H1 (cell line): Measurements from ENCODE around the gene MRPS25. TPM values are rescaled to one million over a fixed set of nuclear protein-coding genes. Genes with fewer than 3 reads are reported as not detected.

ENCODE experiments used
- CTCF ChIA-PET: fragments of 300-600 bp; sonication (Branson Sonifier 250); formaldehyde crosslinking; loops from one replicate; lab custom pipeline; 2021; ENCODE audit not compliant: partially characterized antibody; lab: Charles Lee
- POLR2A ChIA-PET: fragments of 300-600 bp; sonication (Branson Sonifier 250); formaldehyde crosslinking; loops from one replicate; lab custom pipeline; 2021; ENCODE audit warnings: inconsistent platforms; ENCODE audit not compliant: partially characterized antibody; lab: Charles Lee
- DNase-seq, 2 experiments: peaks; one replicate each; pipeline versions ENCODE4 v3.0.0 to v3.0.0-alpha.2; 2010 to 2022; ENCODE audit warnings: low spot score in 2 of 2, low read depth in 1 of 2, mixed read lengths in 1 of 2
- FAIRE-seq: peaks from 2 replicates; lab custom pipeline; 2011; peaks lifted over from hg19 to GRCh38; lab: Jason Lieb, UNC
- H2AFZ ChIP-seq: 2 replicates; pipeline ENCODE4 v1.8.1; 2012; ENCODE audit warnings: low read length, inconsistent platforms
- H2AK5ac ChIP-seq: 2 replicates; pipeline ENCODE4 v1.6.1; 2013; ENCODE audit warnings: low read depth, low read length
- H2BK120ac ChIP-seq: replicated peaks from 2 replicates; pipeline ENCODE3; 2013; ENCODE audit warnings: low read depth, low read length, inconsistent platforms
- H2BK12ac ChIP-seq: 2 replicates; pipeline ENCODE4 v1.6.1; 2013; ENCODE audit warnings: low read depth, low read length
- H2BK15ac ChIP-seq: 2 replicates; pipeline ENCODE4 v1.6.1; 2013; ENCODE audit warnings: low read length
- H2BK20ac ChIP-seq: 2 replicates; pipeline ENCODE4 v1.6.1; 2013; ENCODE audit warnings: low read length
- H2BK5ac ChIP-seq: 2 replicates; pipeline ENCODE4 v1.6.1; 2013; ENCODE audit warnings: low read depth, low read length
- H3K14ac ChIP-seq: 2 replicates; pipeline ENCODE4 v1.6.1; 2013; ENCODE audit warnings: inconsistent platforms; ENCODE audit not compliant: insufficient read length
- H3K18ac ChIP-seq: 2 replicates; pipeline ENCODE4 v1.6.1; 2013; ENCODE audit warnings: low read length; ENCODE audit errors: extremely low read depth
- H3K23ac ChIP-seq: 2 replicates; pipeline ENCODE4 v1.6.1; 2013; ENCODE audit warnings: inconsistent platforms; ENCODE audit not compliant: insufficient read length
- H3K23me2 ChIP-seq: 2 replicates; pipeline ENCODE4 v1.6.1; 2013; ENCODE audit warnings: low read depth, low read length
- H3K27ac ChIP-seq: 2 replicates; pipeline ENCODE4 v1.6.1; 2011; ENCODE audit warnings: low read depth, low read length, inconsistent platforms
- H3K27me3 ChIP-seq, 4 experiments: replicated peaks in 1 of 4; 1 replicate in 1 of 4; 2 replicates in 3 of 4; pipeline versions ENCODE4 v1.6.1 to v1.8.1; 2011 to 2013; ENCODE audit warnings: low read length in 3 of 4, mild to moderate bottlenecking in 3 of 4, inconsistent platforms in 2 of 4, mixed read lengths in 2 of 4, moderate library complexity in 1 of 4; ENCODE audit not compliant: control insufficient read depth in 3 of 4, insufficient read depth in 3 of 4; ENCODE audit errors: extremely low read depth in 1 of 4
- H3K36me3 ChIP-seq, 4 experiments: 2 replicates each; pipeline versions ENCODE4 v1.6.1 to v1.8.1; 2011 to 2013; ENCODE audit warnings: mild to moderate bottlenecking in 4 of 4, low read length in 3 of 4, moderate library complexity in 2 of 4, control low read depth in 1 of 4, inconsistent platforms in 1 of 4; ENCODE audit not compliant: insufficient read depth in 4 of 4, control insufficient read depth in 2 of 4
- H3K4ac ChIP-seq: replicated peaks from 2 replicates; pipeline ENCODE3; 2013; ENCODE audit warnings: low read length, low read depth, mixed read lengths, inconsistent platforms; ENCODE audit not compliant: insufficient read length
- H3K4me1 ChIP-seq, 4 experiments: replicated peaks in 1 of 4; 1 replicate in 1 of 4; 2 replicates in 3 of 4; pipeline versions ENCODE4 v1.6.1 to v1.8.1; 2011 to 2013; ENCODE audit warnings: low read length in 3 of 4, inconsistent platforms in 2 of 4, mixed read lengths in 1 of 4; ENCODE audit not compliant: insufficient read depth in 4 of 4, control insufficient read depth in 3 of 4
- H3K4me2 ChIP-seq, 2 experiments: 2 replicates each; pipeline versions ENCODE4 v1.6.1 to v1.8.1; 2011 to 2013; ENCODE audit warnings: low read depth in 2 of 2, low read length in 2 of 2, control low read depth in 1 of 2, inconsistent platforms in 1 of 2, mild to moderate bottlenecking in 1 of 2; ENCODE audit not compliant: insufficient read depth in 1 of 2
- H3K4me3 ChIP-seq, 4 experiments: fragments of 200-600, 300-600 bp in 1 of 4; sonication (generic), shearing (Covaris generic), sonication (Bioruptor Twin) in 1 of 4; 2 replicates each; pipeline versions ENCODE4 v1.5.1 to v1.8.1; 2011 to 2016; ENCODE audit warnings: low read length in 4 of 4, low read depth in 3 of 4, control low read depth in 2 of 4, inconsistent platforms in 2 of 4, mild to moderate bottlenecking in 2 of 4, mixed read lengths in 1 of 4, moderate library complexity in 1 of 4; ENCODE audit not compliant: insufficient read depth in 2 of 4; ENCODE audit errors: extremely low read depth in 1 of 4
- H3K56ac ChIP-seq: replicated peaks from 2 replicates; pipeline ENCODE3; 2013; ENCODE audit warnings: low read depth, mild to moderate bottlenecking, mixed read lengths, low read length, inconsistent platforms; ENCODE audit not compliant: insufficient read length
- H3K79me1 ChIP-seq: 2 replicates; pipeline ENCODE4 v1.6.1; 2013; ENCODE audit warnings: low read depth, low read length, control low read depth
- H3K79me2 ChIP-seq, 2 experiments: 2 replicates each; pipeline versions ENCODE4 v1.6.1 to v1.8.1; 2012 to 2013; ENCODE audit warnings: low read length in 2 of 2, mild to moderate bottlenecking in 2 of 2, inconsistent platforms in 1 of 2; ENCODE audit not compliant: insufficient read depth in 2 of 2, control insufficient read depth in 1 of 2
- H3K9ac ChIP-seq, 4 experiments: replicated peaks in 1 of 4; 1 replicate in 1 of 4; 2 replicates in 3 of 4; pipeline versions ENCODE4 v1.6.1 to v1.8.1; 2011 to 2013; ENCODE audit warnings: low read depth in 3 of 4, low read length in 3 of 4, control low read depth in 2 of 4, mild to moderate bottlenecking in 2 of 4, moderate library complexity in 2 of 4, inconsistent platforms in 1 of 4; ENCODE audit errors: extremely low read depth in 1 of 4
- H3K9me3 ChIP-seq, 2 experiments: 2 replicates each; pipeline versions ENCODE4 v1.6.1 to v1.8.1; 2012 to 2013; ENCODE audit warnings: mild to moderate bottlenecking in 2 of 2, moderate library complexity in 2 of 2, control low read depth in 1 of 2, inconsistent platforms in 1 of 2, low read depth in 1 of 2, low read length in 1 of 2, mixed read lengths in 1 of 2; ENCODE audit not compliant: insufficient read depth in 2 of 2
- H4K20me1 ChIP-seq, 2 experiments: replicated peaks in 1 of 2; 2 replicates each; pipeline versions ENCODE3 to v1.8.1; 2011 to 2013; ENCODE audit warnings: inconsistent platforms in 2 of 2, low read length in 2 of 2, mild to moderate bottlenecking in 1 of 2; ENCODE audit not compliant: insufficient read depth in 2 of 2, control insufficient read depth in 1 of 2
- H4K5ac ChIP-seq: 2 replicates; pipeline ENCODE4 v1.6.1; 2013; ENCODE audit warnings: low read length, low read depth, mixed read lengths, inconsistent platforms; ENCODE audit not compliant: insufficient read length
- H4K8ac ChIP-seq: 2 replicates; pipeline ENCODE4 v1.8.0; 2013; ENCODE audit warnings: mild to moderate bottlenecking, moderate library complexity, low read length, inconsistent platforms; ENCODE audit not compliant: insufficient read depth; ENCODE audit errors: extremely low read depth
- H4K91ac ChIP-seq: replicated peaks from 2 replicates; pipeline ENCODE3; 2013; ENCODE audit warnings: low read length, mixed read lengths, inconsistent platforms; ENCODE audit not compliant: insufficient read length
- CBX8 ChIP-seq: fragments of 300-800, 300-1000 bp; sonication (generic); IDR thresholded peaks from 2 replicates; pipeline ENCODE4 v1.7.1; 2016; ENCODE audit warnings: low read depth, low read length, borderline replicate concordance
- POLR2AphosphoS5 ChIP-seq: IDR thresholded peaks from 2 replicates; pipeline ENCODE4 v1.6.1; 2011; ENCODE audit warnings: low read depth, low read length
- TEAD4 ChIP-seq: IDR thresholded peaks from 2 replicates; pipeline ENCODE4 v1.6.1; 2012; ENCODE audit warnings: low read depth, low read length, inconsistent platforms, mixed read lengths
- WGBS, 2 experiments: shearing (Covaris generic) in 1 of 2; methylation state at CpG; one replicate each; pipeline versions ENCODE4 v1.1.6 to v1.1.7; 2013 to 2015; ENCODE audit warnings: low lambda C conversion rate in 2 of 2, mixed read lengths in 2 of 2, inconsistent platforms in 1 of 2, low coverage in 1 of 2, missing lambda C conversion rate in 1 of 2; ENCODE audit not compliant: insufficient replicate concordance in 2 of 2, insufficient coverage in 1 of 2, insufficient read length in 1 of 2; ENCODE audit errors: extremely low coverage in 1 of 2, missing lambda C conversion rate in 1 of 2; 5-methylcytosine and 5-hydroxymethylcytosine counted together
- polyA plus RNA-seq, 7 experiments: library from polyadenylated mRNA; depleted of rRNA in 3 of 7; stranded (reverse) in 5 of 7; unstranded in 2 of 7; fragments of >200 nt in 5 of 7; fragments of 200-250 nt in 2 of 7; gene quantifications; 1 replicate in 5 of 7; 2 replicates in 1 of 7; 4 replicates in 1 of 7; pipeline versions ENCODE4 v1.2.1 to v1.2.3, GENCODE V29; 2011 to 2013; ENCODE audit warnings: missing spikeins in 2 of 7, mixed read lengths in 2 of 7
- total RNA-seq: library from RNA; stranded (reverse); fragmentation: NEBNext Ultra II Directional; extraction: Animal tissue kit (Norgen Biotek cat#: 25700); gene quantifications from 2 replicates; pipeline ENCODE4 v1.2.1, GENCODE V29; 2021
- TF ChIP-seq, protein P1 (sequence below): IDR thresholded peaks from 2 replicates; pipeline ENCODE4 v1.6.1; 2012; ENCODE audit warnings: inconsistent platforms

The MRPS25 gene
- total and polyA plus RNA-seq, 2 of the 8 experiments (the other 6 are each of a cell fraction or from before 2014, with no cell fraction given), result 23.0 to 56.5 TPM

DNA sequence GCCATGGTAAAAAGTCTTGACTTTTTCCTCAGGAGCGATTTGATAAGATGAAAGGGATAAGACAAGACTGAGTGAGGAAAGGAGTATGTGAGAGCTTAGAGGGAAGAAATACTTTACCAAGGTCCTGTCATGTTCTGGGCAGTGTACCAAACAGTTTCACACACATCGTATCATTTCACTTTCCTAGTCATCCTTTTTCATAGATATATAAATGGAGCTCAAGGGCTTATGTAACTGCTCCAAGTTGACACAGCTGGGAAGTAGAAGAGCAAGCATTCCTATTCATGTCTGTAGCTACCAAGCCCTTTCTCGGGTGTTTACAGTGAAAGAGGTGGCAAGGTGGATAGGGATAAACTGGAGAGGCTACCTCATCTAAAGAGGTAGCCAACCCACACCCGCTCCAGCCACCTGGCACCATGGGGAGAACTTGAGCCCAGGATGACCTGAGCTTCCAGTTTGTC lies 57.4 kb downstream of the MRPS25 start:
- no peak overlapping the region for H3K56ac ChIP-seq
- TF ChIP-seq, protein P1, sequence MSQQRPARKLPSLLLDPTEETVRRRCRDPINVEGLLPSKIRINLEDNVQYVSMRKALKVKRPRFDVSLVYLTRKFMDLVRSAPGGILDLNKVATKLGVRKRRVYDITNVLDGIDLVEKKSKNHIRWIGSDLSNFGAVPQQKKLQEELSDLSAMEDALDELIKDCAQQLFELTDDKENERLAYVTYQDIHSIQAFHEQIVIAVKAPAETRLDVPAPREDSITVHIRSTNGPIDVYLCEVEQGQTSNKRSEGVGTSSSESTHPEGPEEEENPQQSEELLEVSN, result no peak
- no peak for TF ChIP-seq TEAD4
- TF ChIP-seq CBX8, result no peak
- no peak for TF ChIP-seq POLR2AphosphoS5
- TF ChIP-seq, all 59 proteins: peak for 0
- H3K4ac ChIP-seq, result no peak overlapping the region
- H2BK15ac ChIP-seq, result no peak overlapping the region
- H3K79me1 ChIP-seq, result peaks cover 6% of the 10 kb centered on the region; the same call in 1 of the 2 replicates
- no peak overlapping the region for H4K5ac ChIP-seq
- H3K36me3 ChIP-seq, result peaks cover 2 to 18% (median 4%) of the 10 kb centered on the region in 4 experiments; a peak in 6 of 8 replicates
- no peak overlapping the region for H3K23ac ChIP-seq
- no peak overlapping the region for H3K9ac ChIP-seq
- no peaks in the 10 kb centered on the region for H3K27me3 ChIP-seq
- no peak overlapping the region for H2BK12ac ChIP-seq
- no peak overlapping the region for H4K91ac ChIP-seq
- H2AK5ac ChIP-seq, result no peak overlapping the region
- no peak overlapping the region for H2AFZ ChIP-seq
- no peak overlapping the region for H3K14ac ChIP-seq
- peaks cover 0 to 5% of the 10 kb centered on the region in 2 experiments; a peak in 1 of 4 replicates for H3K79me2 ChIP-seq
- FAIRE-seq (no peak), DNase-seq (no peak)
- H3K4me2 ChIP-seq, result no peak overlapping the region
- no peak overlapping the region for H3K4me3 ChIP-seq
- H2BK20ac ChIP-seq, result no peak overlapping the region
- H3K9me3 ChIP-seq, result no peaks in the 10 kb centered on the region
- no peak overlapping the region for H2BK5ac ChIP-seq
- no peak overlapping the region for H2BK120ac ChIP-seq
- WGBS, 2 experiments, result 91% methylated on average over 4 of the region's 4 CpGs; no CpG with 5 or more reads in 1 of the 2 experiments
- POLR2A ChIA-PET, result interaction anchor here (0.8 kb wide), 1 partner anchor 22 kb away, joined by 3 read pairs; no protein-coding TSS in a partner anchor
- H3K27ac ChIP-seq, result no peak overlapping the region
- H3K4me1 ChIP-seq, result 0 out of 7 replicates have a peak, but pooled peaks cover 0 to 2% (median 0%) of the 10 kb centered on the region in 4 experiments
- CTCF ChIA-PET, result interaction anchor here (1.2 to 1.4 kb wide), 3 partner anchors 9 to 86 kb away, joined by 3 to 4 read pairs (median 3); no protein-coding TSS in a partner anchor
- H3K23me2 ChIP-seq, result no peaks in the 10 kb centered on the region
- no peak overlapping the region for H3K18ac ChIP-seq
- no peak overlapping the region for H4K8ac ChIP-seq
- peaks cover 3 to 16% of the 10 kb centered on the region in 2 experiments for H4K20me1 ChIP-seq
